ENCODE measurements around the gene NAV2.

NAV2 gene

DNA sequence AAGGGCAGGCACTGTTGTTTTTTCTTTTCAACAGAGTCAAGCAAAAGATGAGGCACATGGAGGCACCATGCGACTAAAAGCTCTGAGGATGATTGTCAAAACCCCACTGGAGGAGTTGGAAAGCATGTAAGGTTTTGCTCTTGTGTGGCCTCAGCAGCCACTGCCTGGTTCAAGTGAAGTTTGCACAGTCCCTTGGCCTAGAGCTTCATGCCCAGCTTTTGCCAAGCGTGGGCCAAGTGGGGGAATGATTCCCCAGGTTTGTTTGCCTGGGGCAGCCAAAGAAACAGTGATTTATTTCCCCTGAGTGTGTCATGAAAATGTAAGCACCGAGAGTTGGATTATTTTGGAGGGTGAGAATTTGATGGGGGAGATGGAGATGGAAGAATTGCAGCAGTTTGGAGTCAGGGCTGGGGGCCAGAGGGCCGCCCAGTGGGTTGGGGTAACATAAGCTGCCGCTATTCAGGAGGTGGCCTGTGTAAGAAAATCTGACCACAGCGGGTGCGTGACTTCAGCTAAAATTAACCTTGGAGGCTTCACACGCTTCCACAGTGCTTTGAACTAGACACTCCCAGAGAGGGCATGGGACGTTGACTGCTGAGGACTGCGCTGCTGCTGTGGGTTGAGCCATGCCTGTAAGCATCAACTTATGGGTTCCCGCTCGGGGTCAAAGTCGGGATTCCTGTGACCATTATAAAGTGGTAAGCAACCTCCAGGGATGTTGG lies 100.7 kb downstream of the NAV2 start:
- no peak for DNase-seq

DNA sequence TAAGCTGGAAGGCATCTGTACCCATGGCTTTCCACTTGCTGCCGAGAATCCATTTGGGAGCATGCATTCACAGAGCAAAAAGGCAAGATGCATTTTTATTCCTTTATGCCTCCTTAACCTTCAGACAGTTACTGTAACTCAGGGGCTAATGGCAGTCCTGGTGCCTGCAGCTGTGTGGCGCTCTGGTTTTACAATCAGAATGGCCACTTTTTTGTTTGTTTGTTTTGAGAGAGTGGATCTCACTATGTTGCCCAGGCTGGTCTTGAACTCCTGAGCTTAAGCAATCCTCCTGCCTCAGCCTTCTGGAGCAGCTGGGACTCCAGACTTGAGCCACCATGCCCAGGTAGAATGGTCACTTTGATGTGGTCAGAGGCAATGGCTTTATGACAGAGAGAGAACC lies 101.8 kb downstream of the NAV2 start:
- DNase-seq, result no peak

DNA sequence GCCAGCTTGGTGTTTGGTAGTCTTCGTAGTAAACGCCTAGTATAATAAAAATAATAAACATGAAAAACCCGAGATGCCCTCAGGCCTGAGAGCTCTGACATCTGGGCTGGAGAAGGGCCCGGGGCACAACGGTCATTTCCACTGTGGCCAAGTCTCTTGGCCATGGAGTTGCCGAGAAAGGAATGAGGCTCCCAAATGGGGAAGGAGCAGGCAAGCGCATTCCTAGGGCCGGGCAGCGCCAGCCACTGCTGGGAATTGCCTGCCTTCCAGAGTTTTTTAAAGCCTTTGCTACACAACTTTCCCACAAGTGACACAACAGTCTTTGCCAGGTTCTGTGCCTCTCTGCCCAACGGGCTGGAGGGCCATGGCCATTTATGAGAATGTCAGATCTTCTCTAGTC lies 103.4 kb downstream of the NAV2 start:
- DNase-seq, result no peak

DNA sequence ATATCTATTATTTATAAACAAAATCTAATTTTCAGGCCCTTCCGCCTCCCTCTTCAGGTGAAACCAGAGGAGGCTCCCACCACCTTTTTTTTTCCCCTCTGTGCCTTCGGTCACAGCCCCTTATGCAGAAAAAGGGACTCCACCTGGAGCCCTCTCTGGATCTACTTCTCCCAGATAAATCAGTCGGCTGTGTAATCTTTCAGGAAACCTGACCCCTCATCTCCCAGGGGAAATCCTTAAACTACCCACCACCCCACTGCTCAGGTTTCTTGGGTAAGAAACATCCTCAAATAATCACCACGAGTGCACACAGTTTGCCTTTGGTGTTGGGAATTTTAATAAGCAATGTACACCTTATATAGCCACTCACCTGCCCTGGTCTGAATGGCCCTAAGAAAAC lies 104.2 kb downstream of the NAV2 start:
- DNase-seq, result no peak

DNA sequence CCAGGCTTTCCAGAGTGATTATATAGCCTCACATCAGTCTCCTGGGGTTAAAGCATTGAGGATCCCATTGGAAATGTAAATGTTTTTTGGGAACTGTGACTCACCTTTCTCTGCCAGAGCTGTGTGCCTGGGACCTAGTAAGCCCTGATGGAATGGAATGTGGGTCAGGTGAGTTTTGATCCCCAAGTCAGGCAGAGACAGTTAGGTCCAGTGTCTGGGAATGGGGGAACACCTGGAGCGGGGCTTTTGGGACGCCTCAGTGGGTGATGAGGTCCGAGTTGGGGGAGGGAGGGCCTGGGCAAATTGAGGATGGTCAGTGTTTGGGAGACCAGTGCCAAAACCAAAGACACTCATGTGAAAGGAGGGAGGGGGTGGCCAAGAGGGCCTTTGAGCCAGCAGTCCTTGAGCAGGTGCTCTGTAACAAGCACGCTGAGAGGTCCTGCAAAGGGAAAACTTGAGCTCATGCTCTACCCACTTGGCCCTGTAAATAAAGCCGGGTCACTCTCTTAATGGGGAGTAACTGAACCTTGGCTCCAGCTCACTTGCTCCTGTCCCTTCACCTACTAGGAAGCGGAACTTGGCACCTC lies 104.7 kb downstream of the NAV2 start:
- no peak for DNase-seq

DNA sequence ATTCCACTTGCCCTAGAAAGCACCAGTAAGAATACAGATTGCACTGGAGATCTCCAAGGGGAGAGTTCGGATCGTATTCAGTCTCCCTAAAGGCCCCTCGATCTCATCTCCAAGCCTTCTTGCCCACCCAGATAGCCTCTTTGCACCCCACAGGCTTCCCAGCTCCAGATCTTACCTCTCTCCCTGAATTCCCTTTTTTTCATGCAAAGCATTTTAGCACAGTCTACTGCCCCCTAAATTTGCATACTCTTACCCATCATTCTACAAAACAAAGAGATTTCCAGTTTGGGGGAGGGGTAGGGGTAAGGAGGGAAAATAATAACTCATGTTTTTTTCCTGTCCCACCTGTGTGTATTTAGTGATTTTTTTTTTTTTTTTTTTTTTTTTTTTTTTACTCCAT lies 105.2 kb downstream of the NAV2 start:
- no peak for DNase-seq

DNA sequence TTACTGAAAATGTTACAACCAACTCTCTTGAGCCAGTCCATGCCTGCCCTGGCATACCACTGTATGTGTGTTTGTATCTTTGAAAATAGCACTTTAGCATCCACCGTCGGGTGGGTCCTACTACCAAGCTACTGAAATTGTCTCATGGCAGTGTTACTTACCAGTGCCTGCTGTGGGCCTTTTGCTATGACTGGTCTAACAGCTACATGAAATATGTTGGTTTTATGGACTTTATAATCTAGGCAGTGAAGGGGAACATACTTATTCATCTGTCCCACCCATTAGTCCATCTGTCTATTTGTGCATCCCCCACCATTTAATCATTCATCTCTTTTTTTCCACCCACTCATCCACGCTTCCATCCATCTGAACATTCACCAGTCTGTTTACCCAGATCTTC lies 106.0 kb downstream of the NAV2 start:
- no peak for DNase-seq

DNA sequence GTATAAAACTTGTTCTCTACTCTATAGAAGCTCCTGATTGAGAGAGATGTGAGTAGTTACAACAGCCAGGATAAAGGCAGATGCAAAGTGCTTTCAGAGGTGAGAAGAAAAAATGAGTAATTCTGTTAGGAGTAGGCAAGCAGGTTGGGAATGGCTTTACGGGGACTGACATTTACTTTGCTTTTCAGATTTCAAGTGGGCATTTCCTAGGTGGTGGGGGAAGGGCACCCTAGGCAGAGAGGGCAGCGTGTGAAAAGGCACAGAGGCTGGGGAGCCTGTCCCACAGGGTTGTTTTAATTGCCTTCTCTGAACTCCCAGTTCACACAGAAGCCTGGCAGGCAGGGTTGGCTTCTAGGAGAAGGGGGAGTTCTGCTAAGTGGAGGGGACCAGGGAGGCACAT lies 106.5 kb downstream of the NAV2 start:
- DNase-seq, result no peak

DNA sequence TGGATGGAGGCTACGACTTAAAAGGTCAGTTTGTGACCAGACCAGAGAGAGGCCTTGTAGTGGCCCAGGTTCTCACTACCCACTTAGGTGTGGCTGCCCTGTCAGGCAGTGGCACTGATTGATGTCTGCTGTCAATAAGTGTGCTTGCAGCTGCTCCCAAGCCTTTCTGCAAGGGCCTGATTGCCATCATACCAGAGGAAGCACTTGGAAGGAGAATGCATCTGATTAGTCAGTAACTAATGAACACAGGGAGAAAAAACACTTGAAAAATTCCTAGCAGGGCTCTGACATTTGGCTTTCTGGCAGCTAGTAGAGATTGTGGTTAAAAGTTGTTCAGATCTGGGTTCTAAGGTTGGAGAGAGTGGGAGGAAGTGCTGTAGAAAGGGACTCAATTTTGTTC lies 107.5 kb downstream of the NAV2 start:
- no peak for DNase-seq

DNA sequence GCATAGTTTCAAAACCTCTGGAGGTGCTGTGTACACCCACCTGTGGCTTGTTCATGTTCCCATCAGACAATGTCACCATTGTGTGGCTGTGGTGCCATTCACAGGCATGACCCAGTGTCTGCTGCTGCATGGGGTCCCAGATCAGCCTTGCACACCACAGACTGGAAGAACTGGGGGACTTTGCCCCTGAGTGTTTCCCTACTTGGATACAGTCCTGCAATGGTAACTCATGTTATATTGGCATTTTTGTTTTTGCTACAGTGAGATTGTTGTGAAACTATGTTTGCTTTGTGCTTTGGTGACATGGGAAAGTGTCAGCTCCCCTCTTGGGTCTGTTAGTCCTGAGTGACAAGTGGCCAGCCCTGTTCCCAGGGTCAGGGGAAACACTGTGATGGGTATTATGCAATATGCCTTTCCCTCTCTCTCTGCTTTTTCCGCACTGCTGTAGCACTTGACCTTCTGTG lies 108.8 kb downstream of the NAV2 start:
- no peak for DNase-seq

DNA sequence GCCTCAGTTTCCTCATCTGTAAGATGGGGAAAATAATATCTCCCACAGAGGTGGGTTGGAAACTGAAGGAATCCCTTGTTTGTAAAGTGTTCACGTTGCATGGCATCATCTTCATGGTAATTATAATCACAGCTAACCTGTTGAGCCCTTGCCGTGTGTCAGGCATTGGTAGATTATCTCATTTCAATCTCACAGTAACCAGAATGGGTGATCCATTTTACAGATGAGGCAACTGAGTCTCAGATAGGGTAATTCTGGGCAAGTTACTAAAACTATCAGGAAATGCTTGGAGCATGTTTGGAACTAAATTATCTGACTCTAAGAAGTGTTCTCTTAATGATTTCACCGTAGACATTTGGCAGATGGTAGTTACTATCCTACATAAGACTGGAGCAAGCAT lies 109.4 kb downstream of the NAV2 start:
- DNase-seq, result no peak

DNA sequence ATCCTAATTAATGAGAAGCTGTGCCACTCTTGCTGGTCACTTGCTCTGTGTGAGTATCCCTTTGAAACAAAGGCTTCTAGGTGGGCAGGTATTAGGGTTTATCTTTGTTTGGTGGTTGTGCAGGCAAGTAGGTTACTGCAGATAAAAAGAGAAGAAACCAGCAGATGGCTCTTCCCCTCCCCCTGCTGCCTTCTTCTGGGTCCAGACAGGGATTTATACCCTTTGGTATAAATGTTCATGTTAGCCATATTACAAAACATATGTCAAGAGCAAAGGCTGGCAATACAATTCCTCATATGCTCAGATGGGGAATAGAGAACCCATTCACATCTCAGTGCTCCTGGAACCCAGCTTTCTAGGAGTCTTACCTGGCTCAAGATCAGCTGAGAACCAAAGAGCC lies 109.9 kb downstream of the NAV2 start:
- DNase-seq, result no peak

DNA sequence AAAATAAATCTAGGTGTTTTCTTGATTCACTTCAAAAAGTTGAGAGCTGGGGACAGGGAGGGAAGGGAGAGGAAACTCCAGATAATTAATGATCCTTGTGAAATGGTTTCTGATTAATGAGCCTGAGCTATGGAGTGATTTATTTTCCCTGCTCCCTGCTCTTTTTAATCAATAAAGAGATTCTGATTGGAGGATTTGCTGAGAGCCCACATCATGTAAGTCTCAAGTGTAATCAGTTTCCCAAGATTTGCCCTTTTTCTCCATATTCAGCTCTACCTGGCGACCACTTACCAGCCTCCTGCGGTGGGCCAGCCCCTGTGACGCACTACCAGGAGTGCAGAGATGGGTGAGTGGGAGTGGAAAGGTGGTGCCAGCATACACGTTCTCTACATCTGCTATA lies 114.0 kb downstream of the NAV2 start:
- no peak for DNase-seq

DNA sequence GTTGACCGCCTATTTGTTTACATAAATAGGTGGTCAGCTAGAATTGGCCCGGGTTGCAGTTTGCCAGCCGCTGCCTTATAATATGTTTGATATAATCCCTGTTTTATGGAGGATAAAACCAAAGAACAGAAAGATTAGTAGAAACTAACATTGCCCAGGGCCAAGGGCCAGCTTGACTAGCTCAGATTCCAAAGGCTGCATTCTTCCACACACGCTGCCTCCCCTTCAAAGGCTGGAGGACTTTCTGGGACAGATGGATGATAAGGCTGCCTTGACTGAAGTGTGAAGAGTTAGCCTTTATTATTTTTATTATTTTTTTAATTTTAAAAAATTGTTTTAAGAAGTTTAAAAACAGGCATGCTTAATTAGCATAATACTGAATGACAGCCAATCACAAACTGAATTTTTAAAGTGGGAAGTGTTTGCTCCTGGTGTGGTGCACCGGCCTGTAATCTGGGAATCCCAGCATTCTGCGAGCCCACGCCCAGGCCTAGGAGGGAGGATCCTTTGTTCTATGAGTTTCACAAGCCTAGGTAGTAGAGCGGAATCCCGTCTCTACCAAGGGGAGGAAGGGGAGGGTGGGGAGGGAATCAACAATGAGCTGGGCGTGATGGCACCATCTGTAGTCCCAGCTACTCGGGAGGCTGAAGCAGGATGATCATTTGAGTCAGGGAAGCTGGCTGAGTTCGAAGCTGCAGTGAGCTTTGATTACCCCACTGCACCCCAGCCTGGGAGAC lies 114.9 kb downstream of the NAV2 start:
- DNase-seq, result no peak

DNA sequence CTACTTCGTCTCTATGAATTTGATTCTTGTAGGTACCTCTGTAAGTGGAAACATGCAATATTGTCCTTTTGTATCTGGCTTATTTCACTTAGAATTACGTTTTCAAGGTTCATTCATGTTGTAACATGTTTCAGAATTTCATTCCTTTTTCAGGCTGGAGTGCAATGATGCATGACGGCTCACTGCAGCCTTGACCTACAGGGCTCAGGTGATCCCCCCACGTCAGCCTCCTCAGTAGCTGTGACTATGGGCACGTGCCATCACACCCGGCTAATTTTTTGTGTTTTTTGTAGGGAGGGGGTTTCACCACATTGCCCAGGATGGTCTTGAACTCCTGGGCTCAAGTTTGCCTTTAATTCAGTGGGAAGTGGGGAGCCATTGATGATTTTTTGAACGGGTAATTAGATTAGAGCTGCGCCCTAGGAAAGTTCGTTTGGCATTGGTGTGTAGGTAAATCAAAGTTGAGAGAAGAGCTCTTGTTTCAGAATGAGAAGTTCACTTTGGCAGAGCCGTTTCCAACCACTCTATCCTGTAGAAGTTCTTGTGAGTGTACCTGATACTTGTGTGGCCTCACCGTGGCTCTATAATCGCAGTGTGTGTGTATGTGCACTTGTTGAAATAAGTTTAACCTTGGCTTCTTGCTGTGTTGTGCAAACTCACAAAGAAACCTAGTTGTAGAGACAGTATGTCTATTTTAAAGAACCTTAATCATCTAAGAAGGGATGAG lies 115.9 kb downstream of the NAV2 start:
- DNase-seq, result no peak

DNA sequence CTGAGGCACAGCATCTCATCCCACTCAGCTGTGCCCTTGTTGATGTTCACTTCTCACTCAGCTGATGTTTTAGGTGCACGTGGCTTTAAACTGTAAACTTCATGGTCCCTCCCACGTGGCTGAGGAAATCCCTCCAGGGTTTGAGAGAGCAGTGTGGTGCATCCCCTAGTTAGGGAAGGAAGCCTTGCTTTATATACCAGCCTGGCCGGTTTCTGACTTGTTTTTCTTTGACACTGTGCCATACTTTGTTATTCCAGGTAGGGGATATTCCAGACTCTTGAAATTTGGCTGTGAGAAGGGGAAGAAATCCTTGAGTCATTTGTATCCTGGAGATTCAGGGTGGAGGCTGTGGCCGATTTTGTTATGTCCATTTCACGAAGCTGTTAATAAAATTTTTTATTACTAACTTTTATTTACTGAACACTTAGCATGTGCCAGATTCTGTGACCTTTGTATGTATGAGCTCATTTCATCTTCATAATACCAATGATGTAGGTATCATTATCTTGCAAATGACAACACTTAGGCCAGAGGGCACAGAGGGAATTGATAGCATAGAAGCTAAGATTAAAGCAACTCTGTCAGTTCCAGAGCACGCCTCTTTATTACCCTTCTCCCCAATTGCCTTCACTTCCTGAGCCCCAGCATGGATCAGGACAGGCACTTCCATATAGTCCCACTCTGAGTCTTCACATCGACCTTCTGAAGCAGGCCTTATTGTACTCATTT lies 116.6 kb downstream of the NAV2 start:
- no peak for DNase-seq

DNA sequence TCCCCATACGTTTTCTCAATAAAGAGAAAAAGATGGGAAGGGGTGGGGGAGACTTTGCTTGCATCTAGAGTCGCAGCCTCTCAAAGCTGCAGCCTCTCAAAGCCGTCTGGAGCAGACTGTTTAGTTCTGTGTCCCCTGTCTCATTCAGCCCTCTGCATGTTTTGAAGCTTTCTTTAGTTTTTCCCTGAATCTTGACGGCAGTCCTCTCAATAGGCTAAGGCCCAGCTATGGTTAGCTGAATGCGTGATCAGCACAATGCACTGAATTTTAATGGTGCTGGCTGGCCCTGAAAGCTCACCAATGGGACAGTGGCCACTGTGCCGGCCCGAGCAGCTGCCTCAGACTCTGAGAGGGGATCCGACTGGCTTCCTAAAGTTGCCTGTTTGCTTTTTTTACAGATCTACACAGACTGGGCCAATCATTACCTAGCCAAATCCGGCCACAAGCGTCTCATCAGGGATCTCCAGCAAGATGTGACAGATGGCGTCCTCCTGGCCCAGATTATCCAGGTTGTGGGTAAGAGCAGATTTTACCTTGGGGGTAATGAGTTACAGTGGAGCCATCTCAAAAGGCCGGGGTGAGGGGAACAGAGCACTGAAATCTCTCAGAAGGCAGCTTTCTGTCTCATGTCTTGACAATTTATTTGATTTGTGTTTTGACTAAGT lies 119.6 kb downstream of the NAV2 start:
- no peak for DNase-seq

DNA sequence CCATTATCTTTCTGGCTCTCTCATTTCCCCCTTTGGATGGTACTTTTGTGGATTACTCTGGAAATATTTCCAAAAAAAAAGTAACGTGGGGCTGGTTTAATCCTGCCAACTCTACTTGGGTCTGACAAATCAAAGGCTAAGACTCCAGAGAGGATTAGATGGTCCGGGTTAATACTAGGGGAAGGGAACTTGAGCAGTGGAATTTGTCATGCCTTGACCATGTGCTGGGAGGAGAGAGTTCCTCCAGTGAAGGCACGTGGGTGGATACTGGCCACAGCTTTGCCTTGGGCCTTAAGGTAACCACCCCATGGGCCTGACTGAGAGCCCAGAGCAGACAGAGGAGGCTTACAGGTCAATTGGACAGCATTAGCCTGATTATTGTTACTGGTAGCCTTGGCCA lies 120.3 kb downstream of the NAV2 start:
- DNase-seq, result no peak

DNA sequence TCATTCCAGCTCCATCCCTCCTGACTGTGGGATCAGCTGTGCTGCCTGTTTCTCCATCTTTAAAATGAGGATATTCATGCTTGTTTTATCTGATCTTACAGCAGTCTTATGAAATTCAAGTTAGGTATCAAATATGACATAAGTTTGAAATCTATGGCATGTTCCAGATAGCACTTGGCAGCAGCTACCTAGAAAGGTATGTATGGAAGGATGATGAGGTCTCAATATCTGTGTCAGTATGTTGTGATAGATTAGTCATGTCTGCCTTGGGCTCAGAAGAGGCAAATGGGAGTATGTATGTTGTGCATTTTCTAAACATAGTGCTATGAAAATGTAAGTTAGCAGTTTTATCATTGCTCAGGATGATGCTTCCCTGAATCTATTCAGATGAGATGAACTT lies 122.1 kb downstream of the NAV2 start:
- no peak for DNase-seq

DNA sequence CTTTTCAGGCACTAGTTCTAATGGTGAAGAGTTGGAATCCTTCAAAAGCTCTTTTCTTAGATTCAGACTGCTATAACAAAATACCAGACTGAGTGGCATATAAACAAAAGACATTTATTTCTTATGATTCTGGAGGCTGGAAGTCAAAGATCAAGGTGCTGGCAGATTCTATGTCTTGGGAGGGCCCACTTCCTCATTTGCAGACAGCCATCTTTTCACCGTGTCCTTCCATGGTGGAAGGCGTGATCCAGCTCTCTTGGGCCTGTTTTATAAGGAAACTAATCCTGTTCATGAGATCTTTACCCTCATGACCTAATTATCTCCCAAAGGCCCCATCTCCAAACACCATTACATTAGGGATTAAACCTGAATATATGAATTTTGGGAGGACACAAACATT lies 124.0 kb downstream of the NAV2 start:
- no peak for DNase-seq

DNA sequence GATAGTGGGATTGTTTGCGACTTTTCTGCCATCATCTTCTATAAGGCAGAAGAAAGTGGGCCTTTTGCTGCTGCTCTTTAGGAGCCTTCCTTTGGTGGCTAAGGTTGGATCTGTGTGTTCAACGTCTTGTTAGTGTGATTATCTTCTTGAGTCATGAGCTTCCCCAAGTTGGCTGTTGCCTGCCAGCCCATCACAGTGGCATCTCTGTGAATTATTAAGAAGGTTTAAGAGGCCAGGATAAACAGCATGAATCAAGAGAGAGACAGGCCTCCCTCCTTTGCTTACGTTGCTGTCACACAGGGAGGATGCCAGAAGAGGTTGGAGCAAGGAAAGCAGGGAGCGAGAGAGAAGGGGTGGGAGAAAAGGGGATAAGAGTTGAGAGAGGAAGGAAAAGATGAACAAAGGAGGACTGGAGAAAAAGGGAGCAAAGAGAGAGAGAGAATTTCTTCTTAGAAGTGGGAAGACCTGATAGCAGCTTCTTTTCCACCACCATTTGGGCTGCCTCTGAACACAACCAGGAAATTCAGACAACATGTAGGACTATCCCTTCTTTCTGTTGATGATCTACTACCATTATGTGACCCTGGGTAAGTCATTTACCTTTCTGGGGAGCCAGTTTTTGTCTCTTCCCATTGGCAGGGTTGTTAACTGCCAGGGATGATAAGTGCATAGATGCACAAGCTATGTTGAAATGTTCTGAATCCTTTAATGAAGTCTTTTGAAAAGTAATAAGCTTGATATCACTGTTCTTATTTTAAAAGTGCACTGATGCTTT lies 126.5 kb downstream of the NAV2 start:
- DNase-seq, result no peak

DNA sequence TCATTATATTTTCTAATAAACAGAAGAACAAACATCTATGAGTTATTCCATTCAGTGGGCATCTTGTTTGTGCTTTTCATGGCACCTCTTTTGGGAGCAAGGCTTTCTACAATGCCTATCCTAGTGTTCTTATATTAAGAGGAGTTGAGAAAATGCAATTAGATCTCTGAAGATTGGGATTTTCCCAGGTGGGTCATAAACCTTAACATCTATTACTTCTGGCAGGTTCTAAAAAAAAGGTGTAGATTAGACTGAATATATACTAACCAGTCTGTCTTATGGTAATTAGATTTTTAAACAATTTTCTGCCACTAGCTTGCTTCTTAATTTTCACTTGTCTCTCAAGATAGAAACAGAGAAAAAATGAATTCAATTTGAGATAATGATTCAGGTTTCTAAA lies 128.3 kb downstream of the NAV2 start:
- no peak for DNase-seq

Measured in CD4-positive, alpha-beta T cell treated with Interleukin-17A for 1 hour (primary cell).